Astrocyte of the spinal cord (primary cell): ENCODE measurements around the gene RABGAP1.
A peak's percentile ranks its signal among the peaks of the same experiment; 100 is the strongest.

Experiments used
- DNase-seq: peaks from one replicate; pipeline ENCODE4 v3.0.0; 2011; ENCODE audit warnings: low read depth, low spot score
- H3K4me3 ChIP-seq: 2 replicates; pipeline ENCODE4 v1.5.1; 2011; ENCODE audit warnings: low read depth, mild to moderate bottlenecking, low read length, moderate library complexity
- in situ Hi-C: cut with HindIII; loops from 2 replicates; pipeline ENCODE4 v1.10.0; 2017; ENCODE audit warnings: low sequenced_read_pairs
- TF ChIP-seq, protein P1 (sequence below): IDR thresholded peaks from 2 replicates; pipeline ENCODE4 v1.5.1; 2012; ENCODE audit warnings: low read depth, mild to moderate bottlenecking, low read length, inconsistent platforms

Gene RABGAP1

GRCh38 chr9:123073991-123074422, 133.2 kb downstream of the RABGAP1 start:
- no peak overlapping the region for H3K4me3 ChIP-seq
- TF ChIP-seq, protein P1, sequence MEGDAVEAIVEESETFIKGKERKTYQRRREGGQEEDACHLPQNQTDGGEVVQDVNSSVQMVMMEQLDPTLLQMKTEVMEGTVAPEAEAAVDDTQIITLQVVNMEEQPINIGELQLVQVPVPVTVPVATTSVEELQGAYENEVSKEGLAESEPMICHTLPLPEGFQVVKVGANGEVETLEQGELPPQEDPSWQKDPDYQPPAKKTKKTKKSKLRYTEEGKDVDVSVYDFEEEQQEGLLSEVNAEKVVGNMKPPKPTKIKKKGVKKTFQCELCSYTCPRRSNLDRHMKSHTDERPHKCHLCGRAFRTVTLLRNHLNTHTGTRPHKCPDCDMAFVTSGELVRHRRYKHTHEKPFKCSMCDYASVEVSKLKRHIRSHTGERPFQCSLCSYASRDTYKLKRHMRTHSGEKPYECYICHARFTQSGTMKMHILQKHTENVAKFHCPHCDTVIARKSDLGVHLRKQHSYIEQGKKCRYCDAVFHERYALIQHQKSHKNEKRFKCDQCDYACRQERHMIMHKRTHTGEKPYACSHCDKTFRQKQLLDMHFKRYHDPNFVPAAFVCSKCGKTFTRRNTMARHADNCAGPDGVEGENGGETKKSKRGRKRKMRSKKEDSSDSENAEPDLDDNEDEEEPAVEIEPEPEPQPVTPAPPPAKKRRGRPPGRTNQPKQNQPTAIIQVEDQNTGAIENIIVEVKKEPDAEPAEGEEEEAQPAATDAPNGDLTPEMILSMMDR, result no peak
- in situ Hi-C loops, result no loop called here
- peak; percentile 78 for DNase-seq

GRCh38 chr9:123074628-123075027, 133.8 kb downstream of the RABGAP1 start:
- no peak overlapping the region for H3K4me3 ChIP-seq
- in situ Hi-C loops, result no loop called here
- no peak for DNase-seq
- TF ChIP-seq, protein P1, result no peak

DNA sequence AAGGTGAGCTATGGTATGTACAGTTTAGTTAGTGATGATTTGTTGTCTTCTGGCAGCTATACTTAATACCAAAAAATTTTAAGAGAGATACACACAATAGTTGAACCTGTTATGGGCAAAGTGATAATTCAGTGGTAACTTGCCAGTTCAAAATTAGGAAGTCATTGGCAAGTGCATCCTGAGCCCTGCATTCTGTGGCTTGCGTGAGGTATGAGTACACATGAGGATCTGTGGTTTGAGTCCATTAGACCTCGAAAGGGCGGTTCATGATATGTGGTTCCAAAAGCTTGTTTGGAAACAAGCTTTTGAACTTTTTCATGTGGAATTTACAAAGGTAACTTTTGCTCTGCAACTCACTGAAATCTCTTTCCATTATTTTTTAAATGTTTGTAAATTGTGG, 139.6 kb downstream of the RABGAP1 start:
- H3K4me3 ChIP-seq, result no peak overlapping the region
- TF ChIP-seq, protein P1, result no peak
- in situ Hi-C loops, result no loop called here
- DNase-seq, result no peak

DNA sequence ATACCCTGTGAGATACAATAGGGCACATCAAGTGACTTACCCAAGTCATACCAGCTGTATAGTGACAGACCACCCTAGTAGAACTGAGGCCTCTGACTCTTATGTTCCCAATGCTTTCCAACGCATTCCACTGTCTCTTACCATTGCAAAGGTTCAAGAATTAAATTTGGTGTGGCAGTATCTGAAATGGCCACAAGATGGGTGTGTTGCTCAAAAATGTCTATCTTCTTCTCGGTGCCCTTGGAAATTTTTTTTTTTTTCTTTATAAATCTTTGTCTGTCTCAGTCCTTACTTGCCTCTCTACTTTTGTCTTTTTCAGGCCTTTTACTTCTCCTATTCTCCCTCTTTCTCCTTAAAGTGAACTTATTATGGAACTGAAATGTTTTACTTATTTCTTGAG, 141.0 kb downstream of the RABGAP1 start:
- in situ Hi-C loops, result no loop called here
- no peak overlapping the region for H3K4me3 ChIP-seq
- TF ChIP-seq, protein P1, result peak; percentile 62
- DNase-seq, result peak; percentile 54

- TF ChIP-seq, protein P1, result no peak
- DNase-seq, result no peak
- H3K4me3 ChIP-seq, result no peak overlapping the region
- in situ Hi-C loops, result no loop called here
Measured at GRCh38 chr9:123083680-123084079, 142.9 kb downstream of the RABGAP1 start.

DNA sequence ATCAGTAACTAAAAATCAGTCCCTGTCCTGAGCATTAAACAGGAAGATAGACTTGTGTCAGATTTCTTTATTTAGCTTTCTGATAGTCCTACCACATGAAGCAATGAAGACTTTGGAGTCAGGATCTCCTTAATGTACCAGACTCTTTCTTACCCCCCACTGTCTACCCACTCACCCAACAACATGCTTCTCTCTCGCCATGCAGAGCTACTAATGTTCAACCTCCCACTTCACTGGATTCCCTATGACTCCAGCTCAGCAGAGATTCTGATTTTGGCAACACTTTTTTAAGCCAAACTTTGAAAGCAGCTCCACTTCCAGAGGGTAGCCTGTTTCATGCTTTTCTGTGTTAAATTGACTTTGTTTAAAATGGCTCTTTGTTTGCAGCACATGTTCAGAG, 143.4 kb downstream of the RABGAP1 start:
- no peak for DNase-seq
- no peak overlapping the region for H3K4me3 ChIP-seq
- TF ChIP-seq, protein P1, result no peak
- in situ Hi-C loops, result no loop called here

DNA sequence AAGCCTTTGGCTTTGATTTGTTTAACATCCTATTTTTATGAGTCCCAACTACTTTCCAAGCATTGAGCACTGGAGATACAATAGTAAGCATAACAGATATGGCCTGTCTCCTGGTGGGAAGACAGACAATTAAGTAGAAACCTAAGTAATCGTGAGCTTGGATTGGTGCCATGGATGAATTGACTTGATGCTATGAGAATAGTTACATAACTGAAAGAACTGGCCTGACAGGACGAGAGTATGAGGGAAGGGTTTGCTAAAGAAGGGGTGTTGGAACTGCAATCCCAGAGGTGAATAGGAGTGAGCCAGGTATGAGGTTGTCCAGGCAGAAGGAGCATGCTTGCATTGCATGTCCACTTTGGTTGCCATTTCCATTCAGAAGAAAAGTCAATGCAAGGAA, 145.1 kb downstream of the RABGAP1 start:
- DNase-seq, result no peak
- TF ChIP-seq, protein P1, result no peak
- in situ Hi-C loops, result no loop called here
- H3K4me3 ChIP-seq, result no peak overlapping the region
